Ascending aorta (tissue), 2 donors: ENCODE results near the gene GINS3. TPM values are rescaled to one million over a fixed set of nuclear protein-coding genes. Genes with fewer than 3 reads are reported as not detected.

Experiments used
- DNase-seq, 2 donors: peaks; one replicate each; pipeline ENCODE4 v3.0.0-alpha.2; 2019; ENCODE audit warnings: low spot score in 2 of 2
- H3K27ac ChIP-seq, 2 donors: fragments of 200-600 bp; sonication (generic); one replicate each; pipeline ENCODE4 v1.5.1; 2016 to 2017; ENCODE audit warnings: mild to moderate bottlenecking in 1 of 2
- H3K27me3 ChIP-seq: fragments of 200-600 bp; sonication (generic); one replicate; pipeline ENCODE4 v1.5.1; 2017
- H3K36me3 ChIP-seq, 2 donors: fragments of 200-600 bp; sonication (generic); one replicate each; pipeline ENCODE4 v1.5.1; 2016
- H3K4me1 ChIP-seq, 2 donors: fragments of 200-600 bp; sonication (generic); one replicate each; pipeline ENCODE4 v1.5.1; 2016 to 2017; ENCODE audit warnings: mild to moderate bottlenecking in 1 of 2
- H3K4me3 ChIP-seq, 2 donors: fragments of 200-600 bp; sonication (generic); one replicate each; pipeline ENCODE4 v1.5.1; 2016 to 2017; ENCODE audit warnings: mild to moderate bottlenecking in 1 of 2
- H3K9me3 ChIP-seq, 2 donors: fragments of 200-600 bp; sonication (generic); one replicate each; pipeline ENCODE4 v1.5.1; 2016
- intact Hi-C: fragments of 100-400 bp; cut with DNase I; formaldehyde crosslinking; loops from one replicate; pipeline ENCODE4 v1.15.1; 2023
- total RNA-seq: library from RNA; depleted of rRNA; stranded (reverse); fragments of >200 nt; gene quantifications from one replicate; pipeline ENCODE4 v1.1.0, GENCODE V29; 2016
- TF ChIP-seq, protein P1 (sequence below), 3 experiments: fragments of 200-600 bp in 2 of 3; fragments of 450-650 bp in 1 of 3; sonication (generic) in 2 of 3; IDR thresholded peaks; one replicate each; pipeline ENCODE4 v1.5.1; 2016 to 2019; ENCODE audit warnings: antibody characterized with exemption in 3 of 3, mild to moderate bottlenecking in 1 of 3, moderate library complexity in 1 of 3

The GINS3 gene
- total RNA-seq, 1 donor from 2014 or later, result 21.8 TPM

- Histone ChIP-seq H3K4me3 (no peak overlapping the region), H3K27me3 (no peaks in the 10 kb centered on the region), H3K27ac (no peak overlapping the region), H3K4me1 (no peaks in the 10 kb centered on the region), H3K9me3 (no peaks in the 10 kb centered on the region), H3K36me3 (no peaks in the 10 kb centered on the region)
- TF ChIP-seq, protein P1, sequence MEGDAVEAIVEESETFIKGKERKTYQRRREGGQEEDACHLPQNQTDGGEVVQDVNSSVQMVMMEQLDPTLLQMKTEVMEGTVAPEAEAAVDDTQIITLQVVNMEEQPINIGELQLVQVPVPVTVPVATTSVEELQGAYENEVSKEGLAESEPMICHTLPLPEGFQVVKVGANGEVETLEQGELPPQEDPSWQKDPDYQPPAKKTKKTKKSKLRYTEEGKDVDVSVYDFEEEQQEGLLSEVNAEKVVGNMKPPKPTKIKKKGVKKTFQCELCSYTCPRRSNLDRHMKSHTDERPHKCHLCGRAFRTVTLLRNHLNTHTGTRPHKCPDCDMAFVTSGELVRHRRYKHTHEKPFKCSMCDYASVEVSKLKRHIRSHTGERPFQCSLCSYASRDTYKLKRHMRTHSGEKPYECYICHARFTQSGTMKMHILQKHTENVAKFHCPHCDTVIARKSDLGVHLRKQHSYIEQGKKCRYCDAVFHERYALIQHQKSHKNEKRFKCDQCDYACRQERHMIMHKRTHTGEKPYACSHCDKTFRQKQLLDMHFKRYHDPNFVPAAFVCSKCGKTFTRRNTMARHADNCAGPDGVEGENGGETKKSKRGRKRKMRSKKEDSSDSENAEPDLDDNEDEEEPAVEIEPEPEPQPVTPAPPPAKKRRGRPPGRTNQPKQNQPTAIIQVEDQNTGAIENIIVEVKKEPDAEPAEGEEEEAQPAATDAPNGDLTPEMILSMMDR (IDR thresholded peaks at IDR 0.05), result no peak
- no peak for DNase-seq
- intact Hi-C loops, result no loop called here
Observed at GRCh38 chr16:58366247-58367031, 25.8 kb upstream of the GINS3 start.

DNA sequence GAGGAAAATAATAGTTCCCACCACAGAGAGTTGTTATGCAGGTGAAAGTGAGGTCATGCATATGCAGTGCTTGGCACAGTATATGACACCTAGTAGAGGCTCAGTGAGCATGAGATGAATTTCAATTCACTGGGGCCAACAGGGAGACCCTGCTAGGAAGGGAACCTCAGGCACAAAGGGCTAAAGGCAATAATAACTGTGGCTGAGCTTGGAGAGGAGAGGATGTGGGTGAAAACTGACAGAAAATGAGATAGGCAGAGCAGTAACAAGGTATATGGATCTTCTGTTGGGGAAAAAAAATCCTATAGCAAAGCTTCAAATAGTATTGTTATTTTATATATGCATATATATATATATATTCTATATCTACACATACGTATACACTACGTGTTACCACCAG is 25.0 kb upstream of the GINS3 start:
- intact Hi-C loops, result no loop called here
- no peaks in the 10 kb centered on the region for H3K27me3 ChIP-seq
- TF ChIP-seq, protein P1 (IDR thresholded peaks at IDR 0.05), result no peak
- H3K4me1 ChIP-seq, result no peaks in the 10 kb centered on the region
- no peak overlapping the region for H3K4me3 ChIP-seq
- no peak overlapping the region for H3K27ac ChIP-seq
- H3K9me3 ChIP-seq, result no peaks in the 10 kb centered on the region
- DNase-seq, result no peak
- no peaks in the 10 kb centered on the region for H3K36me3 ChIP-seq

GRCh38 chr16:58371841-58372240 is 20.4 kb upstream of the GINS3 start:
- no peaks in the 10 kb centered on the region for H3K27me3 ChIP-seq
- H3K4me1 ChIP-seq, result no peaks in the 10 kb centered on the region
- H3K27ac ChIP-seq, result no peak overlapping the region
- no peaks in the 10 kb centered on the region for H3K36me3 ChIP-seq
- H3K4me3 ChIP-seq, result no peak overlapping the region
- TF ChIP-seq, protein P1 (IDR thresholded peaks at IDR 0.05), result no peak
- intact Hi-C loops, result no loop called here
- no peaks in the 10 kb centered on the region for H3K9me3 ChIP-seq
- no peak for DNase-seq

GRCh38 chr16:58375386-58375785 is 16.9 kb upstream of the GINS3 start:
- Histone ChIP-seq H3K36me3 (no peaks in the 10 kb centered on the region), H3K4me3 (no peak overlapping the region), H3K4me1 (no peaks in the 10 kb centered on the region), H3K27me3 (no peaks in the 10 kb centered on the region), H3K27ac (no peak overlapping the region), H3K9me3 (no peaks in the 10 kb centered on the region)
- intact Hi-C loops, result no loop called here
- TF ChIP-seq, protein P1 (IDR thresholded peaks at IDR 0.05), result no peak
- no peak for DNase-seq

DNA sequence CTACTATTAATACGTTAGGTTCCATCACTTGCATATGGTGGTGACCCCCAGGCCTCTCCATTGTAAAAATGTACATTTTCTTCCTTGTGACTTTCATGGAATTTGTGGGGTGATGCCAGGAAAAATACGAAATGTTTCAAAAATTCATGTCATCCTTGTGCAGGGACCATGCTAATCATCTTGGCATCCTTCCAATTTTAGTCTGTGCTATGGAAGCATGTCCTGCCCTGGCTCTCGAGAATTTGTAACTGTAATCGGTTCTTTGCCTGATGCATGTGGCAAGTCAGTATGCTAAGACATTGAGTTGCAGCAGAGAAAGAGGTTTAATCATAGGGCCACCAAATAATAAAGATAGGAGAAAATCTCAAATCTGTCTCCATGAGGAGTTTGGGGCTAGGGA is 14.3 kb upstream of the GINS3 start:
- Histone ChIP-seq H3K9me3 (no peaks in the 10 kb centered on the region), H3K27ac (no peak overlapping the region), H3K27me3 (no peaks in the 10 kb centered on the region), H3K36me3 (no peaks in the 10 kb centered on the region), H3K4me3 (no peak overlapping the region), H3K4me1 (no peaks in the 10 kb centered on the region)
- no peak for DNase-seq
- TF ChIP-seq, protein P1 (IDR thresholded peaks at IDR 0.05), result no peak
- intact Hi-C loops, result no loop called here
